ENCODE measurements around the gene TBC1D16.

The TBC1D16 gene

DNA sequence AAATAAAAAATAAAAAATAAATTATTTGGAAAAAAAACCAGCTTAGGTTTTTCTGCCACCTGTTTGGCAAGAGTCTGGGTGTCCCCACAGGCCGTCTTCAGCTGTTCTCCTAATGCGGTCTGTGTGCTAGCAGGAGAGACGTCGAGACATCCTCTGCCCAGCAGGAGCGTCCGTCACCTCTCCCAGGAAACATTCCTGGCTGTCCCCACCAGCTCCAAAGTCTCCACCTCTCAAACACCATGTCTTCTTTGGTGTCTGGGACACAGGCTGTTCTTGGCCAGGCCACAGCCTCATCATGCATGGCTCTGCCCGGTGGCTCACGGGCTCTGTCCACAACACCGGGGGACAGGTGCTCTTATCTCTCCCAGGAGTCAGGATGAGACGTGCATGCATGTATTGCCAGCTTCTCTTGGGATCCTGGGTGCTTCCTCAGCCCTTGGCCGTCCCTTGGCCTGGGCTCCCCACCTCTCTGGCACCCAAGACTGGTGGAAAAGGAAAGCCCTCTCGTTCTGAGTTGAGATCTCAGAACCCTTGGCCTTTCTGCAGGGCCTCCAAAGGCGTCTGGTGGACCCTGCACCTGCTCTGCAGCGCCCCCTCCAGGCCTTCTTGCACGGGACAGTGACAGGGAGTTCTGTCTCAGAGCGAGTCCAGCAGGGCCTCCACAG, 111.6 kb downstream of the TBC1D16 start:
- TF ChIP-seq, protein P1, sequence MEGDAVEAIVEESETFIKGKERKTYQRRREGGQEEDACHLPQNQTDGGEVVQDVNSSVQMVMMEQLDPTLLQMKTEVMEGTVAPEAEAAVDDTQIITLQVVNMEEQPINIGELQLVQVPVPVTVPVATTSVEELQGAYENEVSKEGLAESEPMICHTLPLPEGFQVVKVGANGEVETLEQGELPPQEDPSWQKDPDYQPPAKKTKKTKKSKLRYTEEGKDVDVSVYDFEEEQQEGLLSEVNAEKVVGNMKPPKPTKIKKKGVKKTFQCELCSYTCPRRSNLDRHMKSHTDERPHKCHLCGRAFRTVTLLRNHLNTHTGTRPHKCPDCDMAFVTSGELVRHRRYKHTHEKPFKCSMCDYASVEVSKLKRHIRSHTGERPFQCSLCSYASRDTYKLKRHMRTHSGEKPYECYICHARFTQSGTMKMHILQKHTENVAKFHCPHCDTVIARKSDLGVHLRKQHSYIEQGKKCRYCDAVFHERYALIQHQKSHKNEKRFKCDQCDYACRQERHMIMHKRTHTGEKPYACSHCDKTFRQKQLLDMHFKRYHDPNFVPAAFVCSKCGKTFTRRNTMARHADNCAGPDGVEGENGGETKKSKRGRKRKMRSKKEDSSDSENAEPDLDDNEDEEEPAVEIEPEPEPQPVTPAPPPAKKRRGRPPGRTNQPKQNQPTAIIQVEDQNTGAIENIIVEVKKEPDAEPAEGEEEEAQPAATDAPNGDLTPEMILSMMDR (IDR thresholded peaks at IDR 0.05; ENCODE audit: low read depth, low read length) = peak; percentile 63

DNA sequence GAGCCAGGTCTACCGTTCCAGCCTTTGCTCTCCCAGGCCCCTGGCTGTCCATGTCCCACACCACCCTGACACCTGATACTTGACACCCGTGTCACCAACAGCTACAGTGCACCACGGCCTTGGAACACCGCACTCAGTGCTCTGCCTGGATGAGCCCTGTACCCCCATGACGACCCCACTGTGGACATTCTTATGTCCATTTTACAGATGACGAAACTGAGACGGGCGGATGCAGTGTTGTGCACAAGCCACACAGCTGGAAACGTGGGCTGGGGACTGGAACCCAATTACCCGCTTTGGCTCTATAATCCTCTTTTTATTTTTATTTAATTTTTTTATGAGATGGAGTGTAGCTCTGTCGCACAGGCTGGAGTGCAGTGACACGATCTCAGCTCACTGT, 112.9 kb downstream of the TBC1D16 start:
- H3K4me3 ChIP-seq (ENCODE audit: low read depth, low read length) = no peak overlapping the region
- TF ChIP-seq, protein P1 (IDR thresholded peaks at IDR 0.05; ENCODE audit: low read depth, low read length) = no peak

More for the DNA sequence above, 111.6 kb downstream of the TBC1D16 start:
- H3K4me3 ChIP-seq (ENCODE audit: low read depth, low read length) = no peak overlapping the region

DNA sequence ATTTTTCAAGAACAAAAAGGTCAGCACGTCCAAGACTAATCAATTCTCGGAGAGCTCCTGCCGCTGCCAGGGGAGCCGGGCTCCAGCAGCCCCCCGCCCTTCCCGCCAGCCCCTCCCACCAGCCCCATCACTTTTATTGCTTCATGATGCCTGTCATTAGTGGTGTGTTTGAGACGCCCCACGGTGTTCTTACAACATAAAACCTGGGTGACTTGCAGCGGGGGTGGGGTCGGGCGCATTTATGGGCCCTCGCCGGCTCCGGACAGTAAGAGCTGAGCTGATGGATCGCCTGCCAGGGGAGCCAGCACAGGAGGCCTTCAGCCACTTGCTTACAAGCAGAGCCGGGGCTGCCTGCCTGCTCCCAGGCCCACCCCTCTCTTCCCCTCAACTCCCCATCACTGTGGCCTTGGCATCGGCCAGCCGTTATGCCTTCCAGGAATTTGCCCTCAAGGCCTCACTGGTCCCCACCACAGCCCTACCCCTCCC, 113.5 kb downstream of the TBC1D16 start:
- H3K4me3 ChIP-seq (ENCODE audit: low read depth, low read length) = no peak overlapping the region
- TF ChIP-seq, protein P1 (IDR thresholded peaks at IDR 0.05; ENCODE audit: low read depth, low read length) = no peak

DNA sequence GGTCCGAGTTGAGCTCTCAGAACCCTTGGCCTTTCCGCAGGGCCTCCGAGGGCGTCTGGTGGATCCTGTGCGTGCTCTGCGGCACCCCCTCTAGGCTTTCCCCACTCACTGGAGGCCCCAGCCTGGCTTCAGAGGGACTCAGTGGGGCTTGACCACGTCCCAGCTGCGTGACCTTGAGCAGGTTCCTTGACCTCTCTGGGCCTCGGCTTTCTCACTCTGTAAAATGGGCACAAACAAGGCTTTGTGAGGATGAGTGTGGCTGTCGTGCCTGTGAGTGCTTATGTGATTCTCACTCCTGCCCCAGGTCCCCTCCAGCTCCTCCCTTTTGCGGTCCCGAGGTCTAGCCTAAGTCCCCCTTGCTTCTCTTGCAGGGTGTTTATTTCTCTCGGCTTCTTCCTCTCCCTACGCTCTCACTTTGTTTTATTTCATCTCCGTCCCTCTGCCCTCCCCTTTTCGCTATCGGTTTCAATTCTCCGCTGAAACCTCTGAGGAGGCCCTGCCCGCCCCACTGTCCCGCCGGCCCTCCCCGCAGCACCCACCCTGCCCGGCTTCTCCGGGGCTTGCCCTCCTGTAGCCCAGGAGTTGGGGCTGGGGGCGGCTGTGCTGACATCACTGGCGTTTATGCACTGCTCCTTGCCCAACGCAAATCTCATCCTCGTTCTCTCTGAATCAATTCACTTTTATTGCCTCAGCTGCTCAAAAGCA, 114.1 kb downstream of the TBC1D16 start:
- H3K4me3 ChIP-seq (ENCODE audit: low read depth, low read length) = no peak overlapping the region

DNA sequence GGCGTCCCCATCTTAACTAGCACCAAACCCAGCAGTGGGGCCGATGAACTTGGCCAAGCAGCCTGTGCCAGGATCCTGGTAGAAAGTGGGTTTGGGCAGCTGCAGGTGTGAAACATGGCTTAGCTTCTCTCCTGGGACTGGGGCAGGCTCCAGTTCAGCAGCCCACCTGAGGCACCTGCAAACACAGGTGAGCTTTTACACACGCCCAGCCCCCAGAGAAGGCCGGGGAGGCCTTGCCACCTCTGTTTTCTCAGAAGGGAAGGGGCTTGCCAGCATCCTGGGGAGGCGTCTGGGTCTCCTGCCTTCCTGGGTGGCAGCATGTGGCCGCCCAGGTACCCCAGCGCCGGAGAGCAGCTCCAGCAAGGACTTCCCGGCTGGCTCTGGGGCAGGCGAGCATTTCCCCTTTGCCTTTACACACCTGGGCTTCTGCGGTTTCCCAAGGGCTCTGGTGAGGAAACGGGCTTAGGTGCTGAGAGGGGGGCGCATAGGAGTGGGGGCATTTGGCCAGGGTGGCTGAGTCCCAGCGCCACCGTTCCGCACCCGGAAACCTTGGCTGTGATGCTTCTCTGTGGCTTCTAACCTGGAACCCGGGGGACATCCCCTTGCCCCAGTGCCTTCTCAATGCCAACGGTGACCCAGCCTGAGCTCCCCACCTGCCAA, 114.8 kb downstream of the TBC1D16 start:
- H3K4me3 ChIP-seq (ENCODE audit: low read depth, low read length) = no peak overlapping the region
- TF ChIP-seq, protein P1 (IDR thresholded peaks at IDR 0.05; ENCODE audit: low read depth, low read length) = no peak

More for the DNA sequence above, 114.1 kb downstream of the TBC1D16 start:
- TF ChIP-seq, protein P1 (IDR thresholded peaks at IDR 0.05; ENCODE audit: low read depth, low read length) = no peak

DNA sequence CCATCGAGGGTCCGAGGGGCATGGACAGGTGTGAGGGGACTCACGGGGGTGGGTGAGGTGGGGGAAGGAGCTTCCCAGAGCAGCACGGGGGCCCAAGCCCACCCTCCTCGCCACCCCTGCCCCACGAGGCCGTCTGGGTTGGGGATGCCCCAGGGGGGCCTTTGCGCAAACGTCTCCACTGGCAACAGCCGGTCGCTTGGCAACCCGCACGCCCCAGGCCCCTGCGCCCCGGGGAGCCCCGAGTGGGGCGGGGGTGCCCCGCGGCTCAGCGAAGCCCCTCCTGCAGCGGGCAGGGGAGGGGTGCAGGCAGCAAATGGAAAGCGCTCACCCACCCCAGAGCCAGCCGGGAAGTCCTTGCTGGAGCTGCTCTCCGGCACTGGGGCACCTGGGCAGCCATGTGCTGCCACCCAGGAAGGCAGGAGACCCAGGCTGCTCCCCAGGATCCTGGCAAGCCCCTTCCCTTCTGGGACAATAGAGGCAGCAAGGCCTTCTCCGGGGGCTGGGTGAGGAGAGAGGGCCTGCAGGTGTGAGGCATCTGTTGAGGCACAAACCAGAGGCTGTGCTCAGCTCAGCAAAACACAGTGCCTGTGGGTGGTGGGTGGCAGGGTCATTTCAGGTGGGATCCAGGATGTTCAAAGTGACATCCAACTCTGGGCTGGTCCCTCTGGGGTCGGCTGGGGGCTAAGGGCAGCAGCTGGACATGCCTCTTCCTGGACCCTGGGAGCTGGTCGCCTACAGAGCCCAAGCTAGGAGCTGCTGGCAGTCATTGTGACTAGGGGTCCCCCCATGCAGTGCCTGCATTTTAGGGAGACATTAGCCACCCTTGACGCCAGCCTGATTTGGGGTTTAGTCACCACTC, 115.6 kb downstream of the TBC1D16 start:
- H3K4me3 ChIP-seq (ENCODE audit: low read depth, low read length) = no peak overlapping the region

More for the DNA sequence above, 115.6 kb downstream of the TBC1D16 start:
- TF ChIP-seq, protein P1 (IDR thresholded peaks at IDR 0.05; ENCODE audit: low read depth, low read length) = no peak

All from WI38 (cell line).